ENCODE data around the gene ABCA9.

The ABCA9 gene

GRCh38 chr17:69067274-69068047 lies 6.7 kb upstream of the ABCA9 start:
- no peak for DNase-seq (ENCODE audit: low spot score)
- in situ Hi-C loops (cut with MboI; ENCODE audit: low pct_unique_long_range_greater_than_20kb, low sequenced_read_pairs, unreplicated experiment), result no loop called here
- no peak for TF ChIP-seq CTCF (IDR thresholded peaks at IDR 0.05; ENCODE audit: extremely low read depth, insufficient read depth, missing control alignments)

GRCh38 chr17:69066482-69066881 lies 5.8 kb upstream of the ABCA9 start:
- TF ChIP-seq CTCF (IDR thresholded peaks at IDR 0.05; ENCODE audit: extremely low read depth, insufficient read depth, missing control alignments), result no peak
- DNase-seq (ENCODE audit: low spot score), result no peak
- in situ Hi-C loops (cut with MboI; ENCODE audit: low pct_unique_long_range_greater_than_20kb, low sequenced_read_pairs, unreplicated experiment), result no loop called here

GRCh38 chr17:69065113-69065512 lies 4.4 kb upstream of the ABCA9 start:
- DNase-seq (ENCODE audit: low spot score), result no peak
- no peak for TF ChIP-seq CTCF (IDR thresholded peaks at IDR 0.05; ENCODE audit: extremely low read depth, insufficient read depth, missing control alignments)
- in situ Hi-C loops (cut with MboI; ENCODE audit: low pct_unique_long_range_greater_than_20kb, low sequenced_read_pairs, unreplicated experiment), result no loop called here

GRCh38 chr17:69064476-69064875 lies 3.7 kb upstream of the ABCA9 start:
- in situ Hi-C loops (cut with MboI; ENCODE audit: low pct_unique_long_range_greater_than_20kb, low sequenced_read_pairs, unreplicated experiment), result no loop called here
- TF ChIP-seq CTCF (IDR thresholded peaks at IDR 0.05; ENCODE audit: extremely low read depth, insufficient read depth, missing control alignments), result no peak
- no peak for DNase-seq (ENCODE audit: low spot score)

GRCh38 chr17:69064001-69064400 lies 3.3 kb upstream of the ABCA9 start:
- no peak for DNase-seq (ENCODE audit: low spot score)
- TF ChIP-seq CTCF (IDR thresholded peaks at IDR 0.05; ENCODE audit: extremely low read depth, insufficient read depth, missing control alignments), result no peak
- in situ Hi-C loops (cut with MboI; ENCODE audit: low pct_unique_long_range_greater_than_20kb, low sequenced_read_pairs, unreplicated experiment), result no loop called here

- no peak for DNase-seq (ENCODE audit: low spot score)
- in situ Hi-C loops (cut with MboI; ENCODE audit: low pct_unique_long_range_greater_than_20kb, low sequenced_read_pairs, unreplicated experiment), result no loop called here
- TF ChIP-seq CTCF (IDR thresholded peaks at IDR 0.05; ENCODE audit: extremely low read depth, insufficient read depth, missing control alignments), result no peak
Measured at GRCh38 chr17:69062860-69063581, 2.3 kb upstream of the ABCA9 start.

Measured in GM13977 (cell line).